PC-3 (cell line): Measurements from ENCODE around the gene DAB1. TPM values are rescaled to one million over a fixed set of nuclear protein-coding genes. Genes with fewer than 3 reads are reported as not detected.

Experiments used
- ATAC-seq: fragments of 200-7000 bp; cut with Tn5 transposase; 2 replicates; pipeline ENCODE4 v1.9.1; 2020; ENCODE audit warnings: mild to moderate bottlenecking, moderate library complexity
- BruUV-seq: library from RNA; stranded (reverse); fragments of 400-500 nt; replicated peaks from 2 replicates; lab custom pipeline; 2021; lab: Mats Ljungman, UMichigan
- CTCF ChIA-PET: fragments of 300-600 bp; sonication (Branson Sonifier 250); formaldehyde crosslinking; loops from one replicate; lab custom pipeline; 2022; ENCODE audit warnings: antibody characterized with exemption; lab: Charles Lee
- POLR2A ChIA-PET: fragments of 300-600 bp; sonication (Branson Sonifier 250); formaldehyde crosslinking; loops from one replicate; lab custom pipeline; 2022; ENCODE audit warnings: antibody characterized with exemption; ENCODE audit not compliant: unreplicated experiment; lab: Charles Lee
- DNase-seq: peaks from one replicate; pipeline ENCODE4 v3.0.0-alpha.2; 2015
- H2AFZ ChIP-seq: fragments of 300-600 bp; sonication (generic); 2 replicates; pipeline ENCODE4 v1.6.0; 2016; ENCODE audit warnings: antibody characterized with exemption, low read length
- H3F3A ChIP-seq: fragments of 300-600 bp; sonication (generic); one replicate; pipeline ENCODE4 v1.6.0; 2017; ENCODE audit warnings: antibody characterized with exemption, low read length, control low read depth, mild to moderate bottlenecking; ENCODE audit not compliant: unreplicated experiment
- H3K27ac ChIP-seq: fragments of 300-600 bp; sonication (generic); 2 replicates; pipeline ENCODE4 v1.5.1; 2016; ENCODE audit warnings: mild to moderate bottlenecking, low read length
- H3K27me3 ChIP-seq: fragments of 300-600 bp; sonication (generic); 2 replicates; pipeline ENCODE4 v1.6.1; 2016; ENCODE audit warnings: low read length, mixed read lengths
- H3K36me3 ChIP-seq: fragments of 300-600 bp; sonication (generic); 2 replicates; pipeline ENCODE4 v1.6.1; 2016; ENCODE audit warnings: low read depth, mixed run types, low read length, mixed read lengths
- H3K4me1 ChIP-seq: fragments of 300-600 bp; sonication (generic); 2 replicates; pipeline ENCODE4 v1.5.1; 2016; ENCODE audit warnings: low read length; ENCODE audit not compliant: insufficient read depth
- H3K4me2 ChIP-seq: fragments of 300-600 bp; sonication (generic); 2 replicates; pipeline ENCODE4 v1.6.0; 2016; ENCODE audit warnings: low read length
- H3K4me3 ChIP-seq: fragments of 300-600 bp; sonication (generic); 2 replicates; pipeline ENCODE4 v1.5.1; 2016; ENCODE audit warnings: mild to moderate bottlenecking, low read length, mixed read lengths
- H3K79me2 ChIP-seq: fragments of 300-600 bp; sonication (generic); 2 replicates; pipeline ENCODE4 v1.6.1; 2017; ENCODE audit warnings: low read length, mixed read lengths
- H3K9ac ChIP-seq: fragments of 300-600 bp; sonication (generic); 2 replicates; pipeline ENCODE4 v1.6.0; 2016; ENCODE audit warnings: mild to moderate bottlenecking, low read length
- H3K9me2 ChIP-seq: fragments of 300-600 bp; sonication (generic); replicated peaks from 2 replicates; pipeline ENCODE4 v1.6.1; 2016; ENCODE audit warnings: mixed run types, low read length, mixed read lengths
- H3K9me3 ChIP-seq: fragments of 300-600 bp; sonication (generic); 2 replicates; pipeline ENCODE4 v1.6.1; 2016; ENCODE audit warnings: low read length, mixed read lengths
- H4K20me1 ChIP-seq: fragments of 300-600 bp; sonication (generic); 2 replicates; pipeline ENCODE4 v1.6.1; 2016; ENCODE audit warnings: low read length, mixed read lengths
- EZH2 ChIP-seq: fragments of 300-600 bp; sonication (generic); IDR thresholded peaks from one replicate; pipeline ENCODE4 v1.6.1; 2017; ENCODE audit warnings: antibody characterized with exemption, mild to moderate bottlenecking, low read length; ENCODE audit not compliant: unreplicated experiment
- EZH2phosphoT487 ChIP-seq: fragments of 300-600 bp; sonication (generic); IDR thresholded peaks from 2 replicates; pipeline ENCODE4 v1.6.1; 2018; ENCODE audit warnings: mild to moderate bottlenecking, antibody characterized with exemption, low read length, borderline replicate concordance
- intact Hi-C: fragments of 100-400 bp; cut with micrococcal nuclease; formaldehyde crosslinking; loops from 2 replicates; pipeline ENCODE4 v1.9.0; 2023
- total RNA-seq: library from RNA; depleted of rRNA; stranded (reverse); fragments of >200 nt; gene quantifications from 2 replicates; pipeline ENCODE4 v1.2.3, GENCODE V29; 2014
- TF ChIP-seq, protein P1 (sequence below): fragments of 300-600 bp; sonication (generic); conservative IDR thresholded peaks from 2 replicates; pipeline ENCODE4 v1.5.1; 2017; ENCODE audit warnings: antibody characterized with exemption, low read depth, mild to moderate bottlenecking, low read length

The DAB1 gene
- total RNA-seq, 1 experiment from 2014 or later, result not detected

DNA sequence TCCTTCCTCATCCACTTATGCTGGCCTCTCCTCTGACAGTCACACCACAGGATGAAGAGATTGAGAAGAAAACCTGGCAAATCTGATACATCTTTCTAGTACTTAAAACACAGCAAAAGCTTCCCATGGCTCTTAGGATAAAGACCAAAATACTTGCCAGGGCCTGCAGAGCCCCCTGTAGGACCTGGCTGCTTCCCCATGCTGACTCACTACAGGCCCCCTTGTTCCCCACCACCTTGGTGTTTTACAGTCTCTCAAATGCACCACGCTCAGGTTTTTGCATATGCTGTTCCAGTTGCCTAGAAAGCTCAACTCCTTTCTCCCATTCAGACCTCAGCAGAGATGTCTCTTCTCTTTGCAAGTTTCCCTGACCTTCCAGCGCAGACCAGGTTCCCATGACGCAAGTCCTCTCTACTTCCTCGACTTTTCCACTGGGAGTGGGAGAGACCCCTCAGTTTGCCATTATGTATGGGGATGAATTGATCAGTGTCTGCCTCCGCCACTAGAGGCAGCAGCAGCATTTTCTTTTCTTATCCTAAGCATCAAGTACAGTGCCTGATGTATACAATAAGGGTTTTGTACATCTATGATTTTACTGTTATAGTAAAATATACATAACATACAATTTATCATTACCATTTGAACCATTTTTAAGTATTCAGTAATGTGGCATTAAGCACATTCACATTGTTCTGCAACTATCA lies 344.3 kb downstream of the DAB1 start:
- H3K27ac ChIP-seq, result no peak overlapping the region
- H3F3A ChIP-seq, result no peaks in the 10 kb centered on the region
- H3K4me3 ChIP-seq, result no peak overlapping the region
- H3K4me1 ChIP-seq, result no peaks in the 10 kb centered on the region
- intact Hi-C loops, result no loop called here
- no peaks in the 10 kb centered on the region for H3K79me2 ChIP-seq
- H3K9me2 ChIP-seq, result no peaks in the 10 kb centered on the region
- ChIA-PET POLR2A (no interaction called here), CTCF (no interaction called here)
- TF ChIP-seq EZH2 (no peak), EZH2phosphoT487 (no peak)
- TF ChIP-seq, protein P1, sequence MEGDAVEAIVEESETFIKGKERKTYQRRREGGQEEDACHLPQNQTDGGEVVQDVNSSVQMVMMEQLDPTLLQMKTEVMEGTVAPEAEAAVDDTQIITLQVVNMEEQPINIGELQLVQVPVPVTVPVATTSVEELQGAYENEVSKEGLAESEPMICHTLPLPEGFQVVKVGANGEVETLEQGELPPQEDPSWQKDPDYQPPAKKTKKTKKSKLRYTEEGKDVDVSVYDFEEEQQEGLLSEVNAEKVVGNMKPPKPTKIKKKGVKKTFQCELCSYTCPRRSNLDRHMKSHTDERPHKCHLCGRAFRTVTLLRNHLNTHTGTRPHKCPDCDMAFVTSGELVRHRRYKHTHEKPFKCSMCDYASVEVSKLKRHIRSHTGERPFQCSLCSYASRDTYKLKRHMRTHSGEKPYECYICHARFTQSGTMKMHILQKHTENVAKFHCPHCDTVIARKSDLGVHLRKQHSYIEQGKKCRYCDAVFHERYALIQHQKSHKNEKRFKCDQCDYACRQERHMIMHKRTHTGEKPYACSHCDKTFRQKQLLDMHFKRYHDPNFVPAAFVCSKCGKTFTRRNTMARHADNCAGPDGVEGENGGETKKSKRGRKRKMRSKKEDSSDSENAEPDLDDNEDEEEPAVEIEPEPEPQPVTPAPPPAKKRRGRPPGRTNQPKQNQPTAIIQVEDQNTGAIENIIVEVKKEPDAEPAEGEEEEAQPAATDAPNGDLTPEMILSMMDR, result peak; percentile 59
- peaks cover 12% of the 10 kb centered on the region; the same call in 1 of the 2 replicates for H3K27me3 ChIP-seq
- no peak overlapping the region for H2AFZ ChIP-seq
- H3K9ac ChIP-seq, result no peak overlapping the region
- ATAC-seq (no peak), DNase-seq (peak; percentile 8)
- no peaks in the 10 kb centered on the region for H3K36me3 ChIP-seq
- no peaks in the 10 kb centered on the region for H3K9me3 ChIP-seq
- BruUV-seq, result no TSS peak
- no peaks in the 10 kb centered on the region for H4K20me1 ChIP-seq
- no peak overlapping the region for H3K4me2 ChIP-seq

DNA sequence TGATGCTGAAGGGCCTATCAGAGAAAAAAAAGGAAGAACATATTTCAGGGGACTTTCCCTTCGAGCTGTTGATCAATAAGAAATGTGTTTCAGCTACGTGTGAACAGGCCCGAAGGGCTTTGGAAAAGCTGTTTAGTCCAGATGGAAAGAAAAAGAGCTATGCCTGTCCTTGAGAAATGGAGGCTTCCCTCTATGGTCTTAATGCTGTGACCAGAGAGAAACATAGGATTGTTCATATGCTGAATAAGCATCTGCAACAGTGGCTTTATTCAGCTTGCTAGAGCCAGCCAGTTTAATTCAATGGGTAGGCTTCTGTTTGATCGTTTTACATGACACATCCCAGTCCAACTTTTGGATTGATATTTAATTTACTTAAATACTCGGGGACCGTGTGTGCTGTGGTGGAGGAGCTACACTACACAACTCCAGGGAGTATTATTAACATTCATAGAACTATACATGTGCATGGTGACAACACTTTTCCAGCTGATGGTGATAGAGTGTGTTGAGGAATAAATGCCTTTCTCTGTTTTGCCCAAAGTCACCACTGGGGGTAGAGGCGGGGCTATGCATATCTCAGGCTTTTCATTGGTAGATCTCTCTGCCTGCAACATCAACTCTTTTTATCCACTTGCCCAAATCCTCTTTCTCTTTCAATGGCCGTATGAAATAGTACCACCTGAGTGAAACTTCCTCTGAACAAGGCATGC lies 351.3 kb downstream of the DAB1 start:
- DNase-seq, result peak; percentile 6
- ChIA-PET POLR2A (no interaction called here), CTCF (no interaction called here)
- intact Hi-C loops, result no loop called here
- no peak overlapping the region for H3K4me3 ChIP-seq
- BruUV-seq, result no TSS peak
- no peak overlapping the region for H3K4me2 ChIP-seq
- no peak for ATAC-seq
- no peak overlapping the region for H2AFZ ChIP-seq
- H3K9me2 ChIP-seq, result no peaks in the 10 kb centered on the region
- peaks cover 67% of the 10 kb centered on the region for H3K27me3 ChIP-seq
- no peaks in the 10 kb centered on the region for H3K4me1 ChIP-seq
- TF ChIP-seq, protein P1, result peak; percentile 26; the same call in 1 of the 2 replicates
- TF ChIP-seq EZH2 (no peak), EZH2phosphoT487 (no peak)
- H3K36me3 ChIP-seq, result no peaks in the 10 kb centered on the region
- no peak overlapping the region for H3K27ac ChIP-seq
- H3K9ac ChIP-seq, result no peak overlapping the region
- H3K79me2 ChIP-seq, result no peaks in the 10 kb centered on the region
- no peaks in the 10 kb centered on the region for H3F3A ChIP-seq
- H3K9me3 ChIP-seq, result no peaks in the 10 kb centered on the region
- no peaks in the 10 kb centered on the region for H4K20me1 ChIP-seq

DNA sequence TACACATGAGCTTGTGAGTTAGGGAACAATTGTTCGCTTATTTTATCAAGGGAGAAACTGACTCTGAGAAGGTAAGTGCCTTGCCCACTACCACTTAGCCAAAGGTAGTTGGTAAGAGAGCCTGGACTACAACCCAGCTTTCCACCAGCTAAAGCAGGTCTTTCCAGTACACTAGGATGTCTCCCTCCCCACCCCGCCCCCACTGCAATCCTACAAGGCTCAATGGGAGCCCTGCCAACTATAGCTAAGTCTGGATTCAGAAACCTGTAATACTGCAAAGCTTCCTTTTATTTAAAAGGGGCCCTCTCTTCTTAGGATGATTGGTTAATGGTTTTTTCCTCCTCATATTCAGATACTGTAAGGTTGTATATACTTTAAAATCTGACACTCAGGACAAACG lies 356.0 kb downstream of the DAB1 start:
- DNase-seq (no peak), ATAC-seq (no peak)
- no peaks in the 10 kb centered on the region for H3F3A ChIP-seq
- no peak overlapping the region for H2AFZ ChIP-seq
- H3K36me3 ChIP-seq, result no peaks in the 10 kb centered on the region
- no peak overlapping the region for H3K4me3 ChIP-seq
- no peaks in the 10 kb centered on the region for H3K79me2 ChIP-seq
- TF ChIP-seq, protein P1, result no peak
- TF ChIP-seq EZH2phosphoT487 (no peak), EZH2 (no peak)
- H3K27me3 ChIP-seq, result peaks cover 55% of the 10 kb centered on the region
- no peak overlapping the region for H3K27ac ChIP-seq
- no peak overlapping the region for H3K9ac ChIP-seq
- no peaks in the 10 kb centered on the region for H3K4me1 ChIP-seq
- H3K4me2 ChIP-seq, result no peak overlapping the region
- intact Hi-C loops, result no loop called here
- POLR2A ChIA-PET, result no interaction called here
- no TSS peak for BruUV-seq
- no peaks in the 10 kb centered on the region for H3K9me2 ChIP-seq
- no peaks in the 10 kb centered on the region for H3K9me3 ChIP-seq
- CTCF ChIA-PET, result no interaction called here
- no peaks in the 10 kb centered on the region for H4K20me1 ChIP-seq
